DOHH2 (cell line): ENCODE results near the gene NFATC4.

Experiments
- EZH2phosphoT487 ChIP-seq: fragments of 200-600 bp; sonication (generic); IDR thresholded peaks from 2 replicates; pipeline ENCODE4 v1.6.1; 2017; ENCODE audit warnings: borderline replicate concordance, mild to moderate bottlenecking, antibody characterized with exemption, low read length, moderate library complexity, mixed read lengths
- TF ChIP-seq, protein P1 (sequence below): fragments of 200-600 bp; sonication (generic); IDR thresholded peaks from one replicate; pipeline ENCODE4 v1.5.1; 2014; ENCODE audit warnings: antibody characterized with exemption, mild to moderate bottlenecking, low read depth, low read length; ENCODE audit not compliant: poor library complexity, severe bottlenecking

- TF ChIP-seq, protein P1, sequence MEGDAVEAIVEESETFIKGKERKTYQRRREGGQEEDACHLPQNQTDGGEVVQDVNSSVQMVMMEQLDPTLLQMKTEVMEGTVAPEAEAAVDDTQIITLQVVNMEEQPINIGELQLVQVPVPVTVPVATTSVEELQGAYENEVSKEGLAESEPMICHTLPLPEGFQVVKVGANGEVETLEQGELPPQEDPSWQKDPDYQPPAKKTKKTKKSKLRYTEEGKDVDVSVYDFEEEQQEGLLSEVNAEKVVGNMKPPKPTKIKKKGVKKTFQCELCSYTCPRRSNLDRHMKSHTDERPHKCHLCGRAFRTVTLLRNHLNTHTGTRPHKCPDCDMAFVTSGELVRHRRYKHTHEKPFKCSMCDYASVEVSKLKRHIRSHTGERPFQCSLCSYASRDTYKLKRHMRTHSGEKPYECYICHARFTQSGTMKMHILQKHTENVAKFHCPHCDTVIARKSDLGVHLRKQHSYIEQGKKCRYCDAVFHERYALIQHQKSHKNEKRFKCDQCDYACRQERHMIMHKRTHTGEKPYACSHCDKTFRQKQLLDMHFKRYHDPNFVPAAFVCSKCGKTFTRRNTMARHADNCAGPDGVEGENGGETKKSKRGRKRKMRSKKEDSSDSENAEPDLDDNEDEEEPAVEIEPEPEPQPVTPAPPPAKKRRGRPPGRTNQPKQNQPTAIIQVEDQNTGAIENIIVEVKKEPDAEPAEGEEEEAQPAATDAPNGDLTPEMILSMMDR = no peak
- TF ChIP-seq EZH2phosphoT487 = no peak
Observed at GRCh38 chr14:24335461-24336171, 32.4 kb upstream of the NFATC4 start.
